B cell (primary cell): ENCODE measurements around the gene DOK5. TPM values are rescaled to one million over a fixed set of nuclear protein-coding genes. Genes with fewer than 3 reads are reported as not detected.

Experiments
- ATAC-seq: fragments of 200-7000 bp; cut with Tn5 transposase; one replicate; pipeline ENCODE4 v1.10.0; 2021; ENCODE audit warnings: low read depth, mild to moderate bottlenecking, moderate number of reproducible peaks, moderate library complexity
- CTCF ChIA-PET: fragments of 350-600 bp; sonication (Branson Sonifier 250); formaldehyde crosslinking; loops from one replicate; lab custom pipeline; 2021; ENCODE audit warnings: antibody characterized with exemption, inconsistent platforms; lab: Charles Lee
- POLR2A ChIA-PET: fragments of 350-600 bp; sonication (Branson Sonifier 250); formaldehyde crosslinking; loops from one replicate; lab custom pipeline; 2021; ENCODE audit warnings: antibody characterized with exemption; lab: Charles Lee
- DNase-seq: peaks from one replicate; pipeline ENCODE4 v3.0.0; 2013
- H2AFZ ChIP-seq: 2 replicates; pipeline ENCODE4 v1.6.1; 2012; ENCODE audit warnings: mild to moderate bottlenecking, low read depth, low read length; ENCODE audit not compliant: insufficient read depth, poor library complexity, severe bottlenecking
- H3K27ac ChIP-seq, 2 donors: 1 replicate in 1 of 2; 2 replicates in 1 of 2; pipeline ENCODE4 v1.5.1; 2012 to 2013; ENCODE audit warnings: low read length in 2 of 2, mild to moderate bottlenecking in 2 of 2, moderate library complexity in 1 of 2
- H3K27me3 ChIP-seq, 4 experiments: fragments of 200-600 bp in 1 of 4; sonication (generic) in 1 of 4; replicated peaks in 1 of 4; 1 replicate in 2 of 4; 2 replicates in 2 of 4; pipeline versions ENCODE4 v1.6.1 to v1.7.0; 2013 to 2016; ENCODE audit warnings: low read length in 3 of 4, mild to moderate bottlenecking in 2 of 4, mixed read lengths in 1 of 4, moderate library complexity in 1 of 4; ENCODE audit not compliant: insufficient read depth in 4 of 4, control insufficient read depth in 3 of 4; ENCODE audit errors: control extremely low read depth in 1 of 4
- H3K36me3 ChIP-seq, 2 experiments: replicated peaks in 1 of 2; 1 replicate in 1 of 2; 2 replicates in 1 of 2; pipeline versions ENCODE4 v1.6.1 to v1.7.1; 2013; ENCODE audit warnings: low read length in 1 of 2; ENCODE audit not compliant: insufficient read depth in 2 of 2, control insufficient read depth in 1 of 2; ENCODE audit errors: control extremely low read depth in 1 of 2, extremely low read depth in 1 of 2
- H3K4me1 ChIP-seq, 2 donors: fragments of 200-600 bp in 1 of 2; sonication (generic) in 1 of 2; 1 replicate in 1 of 2; 2 replicates in 1 of 2; pipeline versions ENCODE4 v1.5.1 to v1.6.1; 2013 to 2017; ENCODE audit warnings: low read length in 2 of 2; ENCODE audit not compliant: control insufficient read depth in 2 of 2, insufficient read depth in 2 of 2
- H3K4me2 ChIP-seq: replicated peaks from 2 replicates; pipeline ENCODE3; 2012; ENCODE audit warnings: mild to moderate bottlenecking, low read depth, low read length; ENCODE audit not compliant: poor library complexity, severe bottlenecking
- H3K4me3 ChIP-seq, 5 experiments: fragments of 200-600 bp in 1 of 5; sonication (generic) in 1 of 5; 1 replicate in 3 of 5; 2 replicates in 2 of 5; pipeline versions ENCODE4 v1.5.1 to v1.7.0; 2011 to 2016; ENCODE audit warnings: low read length in 4 of 5, mild to moderate bottlenecking in 4 of 5, low read depth in 2 of 5, control low read depth in 1 of 5, moderate library complexity in 1 of 5; ENCODE audit not compliant: insufficient read depth in 1 of 5; ENCODE audit errors: control extremely low read depth in 1 of 5, extremely low read depth in 1 of 5
- H3K79me2 ChIP-seq: fragments of 200-600 bp; sonication (generic); one replicate; pipeline ENCODE4 v1.6.0; 2016; ENCODE audit warnings: low read length; ENCODE audit not compliant: control insufficient read depth, insufficient read depth
- H3K9ac ChIP-seq: fragments of 200-600 bp; sonication (generic); 2 replicates; pipeline ENCODE4 v1.6.1; 2017; ENCODE audit warnings: mild to moderate bottlenecking, low read length, moderate library complexity
- H3K9me3 ChIP-seq, 3 donors: one replicate each; pipeline versions ENCODE4 v1.6.1 to v1.7.1; 2013; ENCODE audit warnings: low read length in 2 of 3; ENCODE audit not compliant: control insufficient read depth in 2 of 3, insufficient read depth in 1 of 3; ENCODE audit errors: control extremely low read depth in 1 of 3
- H4K20me1 ChIP-seq: 2 replicates; pipeline ENCODE4 v1.6.0; 2012; ENCODE audit warnings: mild to moderate bottlenecking, low read length; ENCODE audit not compliant: insufficient read depth, control insufficient read depth, poor library complexity, severe bottlenecking
- H3K27ac Mint-ChIP-seq: one replicate; pipeline ENCODE4 v1.8.0; 2021; ENCODE audit warnings: mixed read lengths
- H3K27me3 Mint-ChIP-seq: one replicate; pipeline ENCODE4 v1.8.0; 2021; ENCODE audit warnings: mixed read lengths
- H3K4me1 Mint-ChIP-seq: one replicate; pipeline ENCODE4 v1.8.0; 2021; ENCODE audit warnings: mixed read lengths
- H3K4me3 Mint-ChIP-seq: one replicate; pipeline ENCODE4 v1.8.0; 2021; ENCODE audit warnings: mixed read lengths
- H3K9me3 Mint-ChIP-seq: one replicate; pipeline ENCODE4 v1.8.0; 2022; ENCODE audit warnings: mixed read lengths; ENCODE audit not compliant: insufficient read depth
- CTCF ChIP-seq: fragments of 200-600 bp; IDR thresholded peaks from one replicate; pipeline ENCODE4 v1.8.0; 2022; ENCODE audit warnings: antibody characterized with exemption, mild to moderate bottlenecking
- EZH2 ChIP-seq: IDR thresholded peaks from 2 replicates; pipeline ENCODE4 v1.6.1; 2012; ENCODE audit warnings: borderline replicate concordance, low read depth, mild to moderate bottlenecking, moderate library complexity, low read length; ENCODE audit not compliant: insufficient read depth, poor library complexity, severe bottlenecking
- WGBS: methylation state at CpG from one replicate; pipeline ENCODE4 v1.1.5; 2013; ENCODE audit warnings: missing lambda C conversion rate; ENCODE audit not compliant: insufficient coverage; 5-methylcytosine and 5-hydroxymethylcytosine counted together
- intact Hi-C: fragments of 100-400 bp; cut with micrococcal nuclease; formaldehyde crosslinking; loops from one replicate; pipeline ENCODE4 v1.10.0; 2022
- polyA plus RNA-seq: library from polyadenylated mRNA; depleted of rRNA; stranded (reverse); fragments of >200 nt; gene quantifications from 2 replicates; pipeline ENCODE4 v1.2.3, GENCODE V29; 2012
- total RNA-seq, 2 donors: library from RNA; stranded (reverse); fragments of 120-200 nt in 1 of 2; gene quantifications; 1 replicate in 1 of 2; 2 replicates in 1 of 2; pipeline versions ENCODE4 v1.2.3 to v1.2.4, GENCODE V29; 2013 to 2022

The DOK5 gene
- total and polyA plus RNA-seq, 2 donors (not counting 1 experiment from before 2014, with no cell fraction given) = not detected

DNA sequence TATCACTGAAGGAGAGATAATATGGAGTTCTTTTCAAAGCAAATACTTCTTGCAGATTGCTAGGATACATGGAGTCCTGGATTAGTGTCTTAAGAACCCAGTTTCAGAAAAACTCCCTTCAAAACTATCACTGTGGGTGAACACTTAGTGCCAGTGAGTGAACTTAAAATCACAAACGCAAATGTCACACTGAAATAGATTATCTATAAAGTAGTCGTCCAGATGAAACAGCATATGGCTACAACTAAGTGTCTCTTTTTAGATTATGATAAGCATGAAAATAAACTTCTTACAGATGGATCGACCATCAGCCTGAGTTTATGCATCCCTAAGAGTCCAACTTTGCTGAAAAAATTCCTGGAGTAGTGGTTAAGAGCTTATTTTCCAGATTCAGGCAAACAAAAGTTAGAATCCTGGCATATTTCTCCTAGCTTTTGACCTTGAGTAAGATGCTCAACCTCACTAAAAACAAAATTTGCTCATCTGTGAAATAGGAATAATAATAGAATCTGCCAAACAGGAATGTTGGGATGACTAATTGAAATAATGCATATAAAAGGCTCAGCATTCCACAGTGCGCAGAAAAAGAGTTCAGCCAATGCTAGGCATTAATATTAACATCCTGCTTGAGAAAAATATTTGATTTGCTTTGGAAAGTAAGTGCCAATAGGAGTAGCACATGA, 70.4 kb downstream of the DOK5 start:
- TF ChIP-seq EZH2 (no peak), CTCF (no peak)
- no peaks in the 10 kb centered on the region for H3K36me3 ChIP-seq
- Mint-ChIP-seq H3K9me3 (no peaks in the 10 kb centered on the region), H3K4me1 (no peaks in the 10 kb centered on the region), H3K27ac (no peak overlapping the region), H3K4me3 (no peak overlapping the region), H3K27me3 (no peaks in the 10 kb centered on the region)
- H4K20me1 ChIP-seq = no peaks in the 10 kb centered on the region
- no peak overlapping the region for H3K9ac ChIP-seq
- H3K4me3 ChIP-seq = no peak overlapping the region
- no peaks in the 10 kb centered on the region for H3K4me1 ChIP-seq
- POLR2A ChIA-PET = no interaction called here
- no peak overlapping the region for H2AFZ ChIP-seq
- WGBS = no CpG with 5 or more reads among the region's 4 CpGs
- no peaks in the 10 kb centered on the region for H3K79me2 ChIP-seq
- H3K4me2 ChIP-seq = no peak overlapping the region
- DNase-seq = no peak
- no peak overlapping the region for H3K27ac ChIP-seq
- H3K27me3 ChIP-seq = no peaks in the 10 kb centered on the region
- CTCF ChIA-PET = no interaction called here
- no peaks in the 10 kb centered on the region for H3K9me3 ChIP-seq
- no peak for ATAC-seq
- intact Hi-C loops = no loop called here

DNA sequence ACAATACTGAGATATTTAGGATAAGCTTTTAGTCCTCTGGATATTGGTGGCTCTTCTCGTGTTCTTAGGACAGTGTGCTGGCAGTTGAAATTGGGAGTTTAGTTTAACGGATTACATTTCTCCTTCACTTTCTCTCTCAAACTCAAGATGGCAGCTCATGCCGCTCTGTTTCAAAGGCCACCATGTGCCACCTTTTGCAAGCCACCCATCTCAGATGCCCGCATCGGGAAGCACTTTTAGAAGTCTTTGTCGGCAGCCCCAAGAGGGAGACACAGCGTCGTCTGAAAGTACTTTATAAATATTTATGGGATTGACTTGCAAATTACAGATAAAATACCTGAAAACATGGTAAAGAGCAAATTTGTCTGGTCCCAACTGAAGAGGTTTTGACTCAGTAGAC, 73.5 kb downstream of the DOK5 start:
- no peak for ATAC-seq
- H3K9me3 Mint-ChIP-seq = no peaks in the 10 kb centered on the region
- POLR2A ChIA-PET = no interaction called here
- DNase-seq = no peak
- intact Hi-C loops = no loop called here
- Histone ChIP-seq H3K79me2 (no peaks in the 10 kb centered on the region), H3K27me3 (no peaks in the 10 kb centered on the region), H3K4me3 (no peak overlapping the region), H2AFZ (no peak overlapping the region), H3K4me1 (no peaks in the 10 kb centered on the region), H4K20me1 (no peaks in the 10 kb centered on the region), H3K9ac (no peak overlapping the region), H3K36me3 (no peaks in the 10 kb centered on the region), H3K9me3 (no peaks in the 10 kb centered on the region), H3K27ac (no peak overlapping the region), H3K4me2 (no peak overlapping the region)
- 100% methylated on average over 1 of the region's 8 CpGs for WGBS
- CTCF ChIA-PET = no interaction called here
- TF ChIP-seq CTCF (no peak), EZH2 (no peak)
- H3K4me3 Mint-ChIP-seq = no peak overlapping the region
- no peaks in the 10 kb centered on the region for H3K4me1 Mint-ChIP-seq
- no peak overlapping the region for H3K27ac Mint-ChIP-seq
- H3K27me3 Mint-ChIP-seq = no peaks in the 10 kb centered on the region
